ENCODE data around the gene DNAJC15.

DNA sequence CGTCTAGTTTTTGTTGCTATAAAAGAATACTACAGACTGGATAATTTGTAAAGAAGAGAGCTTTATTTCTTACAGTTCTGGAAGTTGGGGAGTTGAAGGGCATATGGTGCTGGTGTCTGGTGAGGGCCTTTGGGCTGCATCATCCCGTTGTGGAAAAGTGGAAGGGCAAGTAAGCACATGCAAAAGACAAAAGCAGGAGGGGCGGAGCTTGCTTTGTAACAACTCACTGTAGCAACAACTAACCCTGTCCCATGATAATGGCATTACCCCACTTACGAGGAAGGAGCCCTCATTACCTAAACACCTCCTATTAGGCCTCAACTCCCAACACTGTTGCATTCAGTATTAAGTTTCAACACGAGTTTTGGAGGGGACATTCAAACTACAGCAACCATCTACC is 7.2 kb upstream of the DNAJC15 start:
- no peak for TF ChIP-seq YY1 (IDR thresholded peaks at IDR 0.05; ENCODE audit: insufficient read depth, insufficient read length)
- TF ChIP-seq ZNF274 (IDR thresholded peaks at IDR 0.05; ENCODE audit: low read depth, low read length), result no peak
- no peak for TF ChIP-seq SUZ12 (IDR thresholded peaks at IDR 0.05; ENCODE audit: extremely low read depth, insufficient read depth, insufficient read length)
